Activated naive CD8-positive, alpha-beta T cell treated with anti-CD3 and anti-CD28 coated beads, Interleukin-2, amount 10 ng/mL, durations not matched to agents 7 days and 5 days (primary cell): ENCODE measurements around the gene FRMD8. TPM values are rescaled to one million over a fixed set of nuclear protein-coding genes. Genes with fewer than 3 reads are reported as not detected.

ENCODE experiments used
- ATAC-seq: fragments of 150-1000 bp; cut with Tn5 transposase; one replicate; pipeline ENCODE4 v1.10.0; 2021; ENCODE audit warnings: low read depth, moderate library complexity
- POLR2A ChIA-PET: fragments of 350-600 bp; sonication (Branson Sonifier 250); formaldehyde crosslinking; loops from one replicate; lab custom pipeline; 2021; ENCODE audit warnings: antibody characterized with exemption; lab: Charles Lee
- DNase-seq: peaks from one replicate; pipeline ENCODE4 v3.0.0; 2021
- H3K27ac Mint-ChIP-seq: one replicate; pipeline ENCODE4 v1.8.0; 2022; ENCODE audit warnings: mild to moderate bottlenecking, mixed read lengths
- H3K27me3 Mint-ChIP-seq: one replicate; pipeline ENCODE4 v1.8.0; 2022; ENCODE audit warnings: mild to moderate bottlenecking, moderate library complexity, mixed read lengths
- H3K36me3 Mint-ChIP-seq: one replicate; pipeline ENCODE4 v1.8.0; 2021; ENCODE audit warnings: mild to moderate bottlenecking, mixed read lengths
- H3K4me1 Mint-ChIP-seq: one replicate; pipeline ENCODE4 v1.8.0; 2021; ENCODE audit warnings: mixed read lengths
- H3K4me3 Mint-ChIP-seq: one replicate; pipeline ENCODE4 v1.8.0; 2022; ENCODE audit warnings: mild to moderate bottlenecking, moderate library complexity, mixed read lengths
- H3K9me3 Mint-ChIP-seq: one replicate; pipeline ENCODE4 v1.8.0; 2021; ENCODE audit warnings: mixed read lengths
- total RNA-seq, 2 experiments: library from RNA; stranded (reverse); gene quantifications; one replicate each; pipeline ENCODE4 v1.2.3, GENCODE V29; 2021

Gene FRMD8
- total RNA-seq, 2 experiments from 2014 or later = 51.5 to 55.4 TPM

GRCh38 chr11:65357856-65358356, 28.5 kb upstream of the FRMD8 start:
- Mint-ChIP-seq H3K27ac (no peak overlapping the region), H3K4me1 (peaks cover 15% of the 10 kb centered on the region), H3K9me3 (no peaks in the 10 kb centered on the region), H3K4me3 (no peak overlapping the region), H3K27me3 (no peaks in the 10 kb centered on the region), H3K36me3 (no peaks in the 10 kb centered on the region)
- POLR2A ChIA-PET = interaction anchor here (2.8 kb wide), 1 partner anchor 24 kb away, joined by 15 read pairs; the partner anchor contains the start of gene DPF2
- ATAC-seq (no peak), DNase-seq (no peak)

GRCh38 chr11:65362320-65362931, 24.0 kb upstream of the FRMD8 start:
- Mint-ChIP-seq H3K4me1 (peaks cover 6% of the 10 kb centered on the region), H3K4me3 (no peak overlapping the region), H3K27me3 (no peaks in the 10 kb centered on the region), H3K27ac (no peak overlapping the region), H3K9me3 (no peaks in the 10 kb centered on the region), H3K36me3 (no peaks in the 10 kb centered on the region)
- DNase-seq (no peak), ATAC-seq (no peak)
- POLR2A ChIA-PET = no interaction called here

- no peak for DNase-seq
- POLR2A ChIA-PET = no interaction called here
- Mint-ChIP-seq H3K36me3 (no peaks in the 10 kb centered on the region), H3K9me3 (no peaks in the 10 kb centered on the region), H3K4me1 (peaks cover 5% of the 10 kb centered on the region), H3K4me3 (no peak overlapping the region), H3K27me3 (no peaks in the 10 kb centered on the region), H3K27ac (no peak overlapping the region)
- no peak for ATAC-seq
Observed at GRCh38 chr11:65362966-65363365, 23.5 kb upstream of the FRMD8 start.

GRCh38 chr11:65363770-65364169, 22.7 kb upstream of the FRMD8 start:
- POLR2A ChIA-PET = no interaction called here
- no peaks in the 10 kb centered on the region for H3K9me3 Mint-ChIP-seq
- H3K27me3 Mint-ChIP-seq = no peaks in the 10 kb centered on the region
- ATAC-seq = no peak
- no peak for DNase-seq
- H3K4me3 Mint-ChIP-seq = no peak overlapping the region
- H3K36me3 Mint-ChIP-seq = no peaks in the 10 kb centered on the region
- peaks cover 4% of the 10 kb centered on the region for H3K4me1 Mint-ChIP-seq
- no peak overlapping the region for H3K27ac Mint-ChIP-seq

- H3K36me3 Mint-ChIP-seq = no peaks in the 10 kb centered on the region
- H3K27me3 Mint-ChIP-seq = no peaks in the 10 kb centered on the region
- no peak overlapping the region for H3K4me3 Mint-ChIP-seq
- POLR2A ChIA-PET = no interaction called here
- DNase-seq (no peak), ATAC-seq (peak; percentile 66)
- no peaks in the 10 kb centered on the region for H3K9me3 Mint-ChIP-seq
- peaks cover 4% of the 10 kb centered on the region for H3K4me1 Mint-ChIP-seq
- H3K27ac Mint-ChIP-seq = no peak overlapping the region
Observed at GRCh38 chr11:65366340-65366773, 20.1 kb upstream of the FRMD8 start.

- H3K4me1 Mint-ChIP-seq = peaks cover 2% of the 10 kb centered on the region
Observed at GRCh38 chr11:65370659-65371049, 15.8 kb upstream of the FRMD8 start.

GRCh38 chr11:65373839-65374580, 12.4 kb upstream of the FRMD8 start:
- POLR2A ChIA-PET = interaction anchor here (1.3 to 1.6 kb wide), 2 partner anchors 13 to 128 kb away, joined by 3 read pairs; no protein-coding TSS in a partner anchor
- Mint-ChIP-seq H3K4me3 (no peak overlapping the region), H3K36me3 (no peaks in the 10 kb centered on the region), H3K9me3 (no peaks in the 10 kb centered on the region), H3K27ac (no peak overlapping the region), H3K4me1 (no peaks in the 10 kb centered on the region), H3K27me3 (no peaks in the 10 kb centered on the region)
- ATAC-seq (no peak), DNase-seq (no peak)

More at GRCh38 chr11:65370659-65371049, 15.8 kb upstream of the FRMD8 start:
- no peak overlapping the region for H3K4me3 Mint-ChIP-seq
- POLR2A ChIA-PET = interaction anchor here (0.6 to 1.0 kb wide), 2 partner anchors 16 to 138 kb away, joined by 3 read pairs; partner anchors contain the start of gene FRMD8
- no peak for DNase-seq
- ATAC-seq = no peak
- H3K36me3 Mint-ChIP-seq = no peaks in the 10 kb centered on the region
- no peaks in the 10 kb centered on the region for H3K27me3 Mint-ChIP-seq
- no peaks in the 10 kb centered on the region for H3K9me3 Mint-ChIP-seq
- H3K27ac Mint-ChIP-seq = no peak overlapping the region

GRCh38 chr11:65375012-65375411, 11.4 kb upstream of the FRMD8 start:
- H3K4me1 Mint-ChIP-seq = no peaks in the 10 kb centered on the region
- H3K4me3 Mint-ChIP-seq = no peak overlapping the region
- POLR2A ChIA-PET = interaction anchor here (0.7 to 1.4 kb wide), 3 partner anchors 10 to 69 kb away, joined by 3 to 4 read pairs (median 3); no protein-coding TSS in a partner anchor
- DNase-seq = no peak
- no peak overlapping the region for H3K27ac Mint-ChIP-seq
- no peak for ATAC-seq
- no peaks in the 10 kb centered on the region for H3K9me3 Mint-ChIP-seq
- no peaks in the 10 kb centered on the region for H3K36me3 Mint-ChIP-seq
- H3K27me3 Mint-ChIP-seq = no peaks in the 10 kb centered on the region

GRCh38 chr11:65376138-65376713, 10.2 kb upstream of the FRMD8 start:
- Mint-ChIP-seq H3K27me3 (no peaks in the 10 kb centered on the region), H3K4me1 (no peaks in the 10 kb centered on the region), H3K4me3 (no peak overlapping the region), H3K27ac (no peak overlapping the region), H3K36me3 (no peaks in the 10 kb centered on the region), H3K9me3 (no peaks in the 10 kb centered on the region)
- ATAC-seq = no peak
- no peak for DNase-seq
- POLR2A ChIA-PET = interaction anchor here (0.8 to 1.4 kb wide), 2 partner anchors 9 to 122 kb away, joined by 3 to 4 read pairs; partner anchors contain the start of gene MALAT1

- Mint-ChIP-seq H3K36me3 (no peaks in the 10 kb centered on the region), H3K4me3 (no peak overlapping the region), H3K9me3 (no peaks in the 10 kb centered on the region), H3K27ac (no peak overlapping the region), H3K27me3 (no peaks in the 10 kb centered on the region), H3K4me1 (peaks cover 3% of the 10 kb centered on the region)
- POLR2A ChIA-PET = no interaction called here
- DNase-seq (no peak), ATAC-seq (no peak)
Observed at GRCh38 chr11:65377036-65377435, 9.4 kb upstream of the FRMD8 start.

- DNase-seq (no peak), ATAC-seq (no peak)
- POLR2A ChIA-PET = interaction anchor here (1.0 to 11.5 kb wide), 5 partner anchors 12 to 132 kb away, joined by 3 to 129 read pairs (median 5); partner anchors contain the start of gene NEAT1
- peaks cover 7% of the 10 kb centered on the region for H3K4me1 Mint-ChIP-seq
- no peaks in the 10 kb centered on the region for H3K9me3 Mint-ChIP-seq
- peak overlapping the region; percentile 5 for H3K27ac Mint-ChIP-seq
- H3K36me3 Mint-ChIP-seq = no peaks in the 10 kb centered on the region
- H3K4me3 Mint-ChIP-seq = no peak overlapping the region
- no peaks in the 10 kb centered on the region for H3K27me3 Mint-ChIP-seq
Observed at GRCh38 chr11:65377777-65378176, 8.7 kb upstream of the FRMD8 start.

- H3K27ac Mint-ChIP-seq = no peak overlapping the region
- peaks cover 12% of the 10 kb centered on the region for H3K4me1 Mint-ChIP-seq
- POLR2A ChIA-PET = interaction anchor here (1.0 to 11.5 kb wide), 5 partner anchors 11 to 131 kb away, joined by 3 to 129 read pairs (median 5); partner anchors contain the start of gene NEAT1
- ATAC-seq = no peak
- H3K9me3 Mint-ChIP-seq = no peaks in the 10 kb centered on the region
- no peaks in the 10 kb centered on the region for H3K36me3 Mint-ChIP-seq
- no peaks in the 10 kb centered on the region for H3K27me3 Mint-ChIP-seq
- no peak overlapping the region for H3K4me3 Mint-ChIP-seq
- DNase-seq = no peak
Observed at GRCh38 chr11:65378208-65378927, 8.1 kb upstream of the FRMD8 start.
